ENCODE results near the gene APCDD1.
"Not testable (repeated sequence)": the region's sequence is repeated elsewhere in the genome, so short reads cannot be mapped to it uniquely, and the experiment has no call there.

APCDD1 gene

DNA sequence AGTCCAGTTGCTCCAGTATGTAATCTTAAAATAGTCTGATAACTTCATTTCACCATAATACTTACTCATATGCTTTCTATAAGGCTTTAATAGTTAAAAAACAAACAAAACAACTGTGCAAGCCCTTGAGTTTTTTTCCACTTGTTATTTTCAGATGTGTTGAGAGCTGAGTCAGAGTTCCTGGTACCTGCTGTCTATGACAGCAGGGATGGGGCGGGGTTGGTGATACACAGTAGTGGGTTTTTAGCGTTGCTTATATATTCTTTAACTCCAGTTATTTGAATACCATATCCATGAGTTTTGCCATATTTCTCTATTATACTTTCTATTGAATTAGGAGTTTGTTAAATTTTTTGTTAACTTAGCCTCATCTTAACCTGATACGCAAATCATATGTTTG, 76.4 kb downstream of the APCDD1 start:
- DNase-seq: no peak

- DNase-seq: no peak
These were observed 78.7 kb downstream of the APCDD1 start for GRCh38 chr18:10533111-10533510.

DNA sequence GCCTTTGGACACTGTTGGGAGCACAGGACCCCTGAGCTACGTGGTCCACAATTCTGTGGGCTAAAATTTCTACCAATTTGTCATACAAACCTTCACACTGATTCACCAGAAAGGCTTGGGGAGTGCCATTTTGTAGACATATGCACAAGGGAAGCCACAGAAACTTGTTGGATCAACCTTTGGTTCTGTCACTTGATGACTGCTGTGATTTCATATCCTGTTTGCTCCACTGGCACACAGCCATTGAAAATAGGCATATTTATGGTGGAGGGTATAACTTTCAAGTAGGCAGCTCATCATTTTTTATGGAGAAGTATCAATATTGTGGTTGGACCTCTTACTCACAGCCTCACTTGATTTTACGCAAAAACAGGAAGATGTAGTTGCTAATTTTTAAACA, 81.8 kb downstream of the APCDD1 start:
- DNase-seq: no peak

DNA sequence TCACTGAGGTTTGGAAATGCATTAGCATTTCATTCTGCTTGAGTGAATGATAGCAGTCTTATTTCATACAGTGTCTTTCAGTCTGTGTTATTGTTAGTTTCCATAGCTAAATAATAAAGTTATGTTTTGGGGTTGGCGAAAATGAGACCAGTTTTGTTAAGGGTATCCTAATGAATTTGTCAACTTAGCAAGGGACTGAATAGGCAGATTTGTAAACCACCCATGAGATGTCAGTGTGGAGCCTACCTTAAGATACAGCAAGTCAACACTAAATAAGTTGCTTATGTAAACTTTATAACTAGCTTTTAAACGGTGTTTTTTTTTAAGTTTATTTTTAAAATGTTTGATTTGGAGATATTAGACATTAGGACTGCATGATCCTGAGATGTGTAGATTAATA, 83.3 kb downstream of the APCDD1 start:
- DNase-seq: no peak

GRCh38 chr18:10539124-10539523, 84.7 kb downstream of the APCDD1 start:
- not testable (repeated sequence) for DNase-seq

Data from inflammatory macrophage treated with lipopolysaccharide for 1 hour (primary cell).